Endothelial cell of hepatic sinusoid (primary cell): ENCODE measurements around the gene TBC1D4.

Experiments used
- in situ Hi-C: cut with HindIII; loops from 2 replicates; pipeline ENCODE4 v1.10.0; 2017; ENCODE audit warnings: low sequenced_read_pairs

The TBC1D4 gene

DNA sequence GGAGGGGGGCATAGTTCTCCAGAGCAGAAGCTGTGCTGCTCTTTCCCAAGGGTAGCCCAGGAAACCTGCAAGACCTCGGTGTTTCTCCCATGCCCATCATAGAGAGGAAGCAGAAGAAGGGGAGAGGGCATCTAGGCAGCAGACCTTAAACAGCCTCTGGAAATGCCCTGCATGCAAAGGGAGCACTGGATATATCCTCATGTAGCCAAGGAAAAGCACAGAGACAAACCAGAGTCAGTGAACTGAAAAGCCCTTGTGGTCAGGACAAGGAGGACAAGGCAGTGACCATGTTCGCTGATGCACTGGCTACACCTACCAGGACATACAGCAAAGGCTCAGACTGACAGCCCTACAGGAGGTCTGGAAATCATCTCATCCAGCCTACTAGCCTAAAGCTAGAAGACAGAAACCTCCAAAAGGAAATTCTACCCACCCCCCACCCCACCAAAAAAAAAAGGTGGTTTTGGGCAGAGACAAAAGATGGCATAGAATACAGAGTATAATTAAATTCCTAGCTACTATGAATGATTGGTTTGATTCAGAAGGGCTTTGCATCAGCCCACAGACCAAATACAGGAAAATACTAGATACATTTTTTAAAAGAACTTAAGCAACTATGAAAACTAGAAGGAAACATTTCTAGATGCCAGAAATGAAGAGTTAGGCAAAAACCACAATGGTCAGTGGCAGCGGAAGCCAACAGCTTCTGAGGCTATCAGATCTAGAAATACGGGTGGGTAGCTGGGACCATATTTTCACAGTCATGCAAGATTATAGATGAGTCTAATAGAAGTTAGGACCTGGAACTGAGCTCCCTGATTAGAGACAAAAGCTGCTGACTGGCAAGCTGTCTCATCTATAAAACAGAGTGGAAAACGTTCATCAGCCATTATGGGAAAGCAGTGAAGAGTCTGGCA lies 4.4 kb upstream of the TBC1D4 start:
- in situ Hi-C loops, result no loop called here

DNA sequence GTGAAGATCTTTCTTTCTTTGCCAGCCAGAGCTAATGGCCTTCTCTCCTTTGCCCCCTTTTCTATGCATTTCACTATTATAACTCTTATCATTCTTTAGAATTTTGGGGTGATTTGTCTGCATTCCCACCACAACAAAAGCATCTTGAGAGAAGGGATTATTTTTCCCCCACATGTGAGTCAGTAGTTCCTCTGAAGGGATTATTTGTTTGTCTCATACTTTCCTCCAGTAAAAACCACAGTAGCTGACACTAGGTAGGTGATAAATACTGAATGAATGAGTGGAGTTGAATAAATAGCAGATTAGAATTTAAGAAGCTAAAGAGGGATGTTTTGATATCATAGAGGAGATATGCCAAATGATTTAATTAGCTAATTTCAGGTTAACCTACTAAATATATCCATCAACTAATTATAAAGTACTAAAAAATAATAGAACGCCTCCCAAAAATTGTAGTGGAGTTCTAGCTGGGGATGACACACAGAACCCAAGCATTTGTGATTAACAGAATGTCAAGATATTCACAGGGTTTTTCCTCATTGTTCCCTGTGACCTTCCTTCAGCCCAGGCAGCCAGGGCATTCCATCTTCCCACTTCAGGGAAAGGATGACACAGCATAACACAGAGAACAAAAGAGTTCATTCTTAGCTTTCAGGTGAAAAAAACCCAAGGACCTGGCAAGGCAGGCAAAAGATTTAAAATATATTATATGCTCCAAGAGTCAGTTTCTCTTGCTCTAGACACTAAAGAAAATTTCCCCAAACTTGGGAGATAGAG lies 3.5 kb upstream of the TBC1D4 start:
- in situ Hi-C loops, result no loop called here

DNA sequence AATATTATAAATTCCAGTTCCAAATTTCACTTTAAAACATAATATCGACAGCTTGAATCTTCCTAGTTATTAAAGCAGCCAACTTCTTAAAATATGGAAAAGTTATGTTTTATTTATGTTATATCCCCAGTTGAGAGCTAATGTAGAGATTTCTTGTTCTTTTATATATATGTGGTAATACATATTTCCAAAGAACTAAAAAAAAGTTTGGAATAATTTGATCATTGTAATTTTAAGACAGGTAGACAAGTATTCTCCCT lies 781 bp upstream of the TBC1D4 start:
- in situ Hi-C loops, result loop anchor here (5.0 kb wide), 1 partner anchor 70 kb away; no protein-coding TSS in a partner anchor

DNA sequence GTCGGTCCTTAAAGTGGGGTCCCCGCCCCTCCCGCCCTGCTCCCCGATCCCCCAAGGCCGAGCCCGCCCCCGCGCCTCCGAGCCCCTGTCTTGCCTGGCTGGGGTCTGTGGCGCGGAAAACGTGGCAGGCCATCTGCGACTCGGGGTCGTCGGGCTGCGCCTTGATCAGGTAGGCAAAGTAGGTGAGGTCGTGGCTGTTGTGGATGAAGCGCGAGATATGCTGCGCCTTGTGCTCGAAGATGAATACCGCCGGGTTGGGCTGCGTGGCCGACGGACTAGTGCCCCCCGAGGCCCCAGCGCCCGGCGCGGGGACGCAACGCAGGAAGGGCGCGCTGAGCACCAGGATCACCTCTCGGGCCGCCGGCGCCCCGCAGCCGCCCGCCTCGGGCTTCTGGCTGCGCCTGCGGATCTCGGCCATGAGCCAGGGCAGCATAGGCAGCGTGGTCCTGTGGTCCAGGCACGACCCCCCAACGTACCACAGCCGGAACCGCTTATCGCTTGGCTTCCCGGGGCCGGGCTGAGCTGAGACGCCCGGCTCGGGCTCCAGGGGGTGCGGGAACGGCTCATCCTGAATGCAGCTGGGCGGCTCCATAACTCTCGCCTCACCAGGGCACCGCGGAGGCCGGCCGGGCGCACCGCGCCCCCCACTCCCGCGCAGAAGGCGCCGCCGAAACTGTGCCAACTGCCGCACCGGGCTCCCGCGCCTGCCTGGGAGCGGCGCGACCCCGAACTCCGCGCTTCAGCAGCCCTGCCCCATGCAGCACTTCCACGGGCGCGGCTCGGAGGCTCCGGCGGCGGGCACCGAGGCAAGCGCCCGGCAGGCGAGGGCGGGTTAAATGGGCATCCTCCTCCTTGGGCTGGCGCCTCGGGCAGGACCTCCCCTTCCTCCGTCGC lies 546 bp downstream of the TBC1D4 start:
- in situ Hi-C loops, result loop anchor here (5.0 kb wide), 1 partner anchor 71 kb away; no protein-coding TSS in a partner anchor

DNA sequence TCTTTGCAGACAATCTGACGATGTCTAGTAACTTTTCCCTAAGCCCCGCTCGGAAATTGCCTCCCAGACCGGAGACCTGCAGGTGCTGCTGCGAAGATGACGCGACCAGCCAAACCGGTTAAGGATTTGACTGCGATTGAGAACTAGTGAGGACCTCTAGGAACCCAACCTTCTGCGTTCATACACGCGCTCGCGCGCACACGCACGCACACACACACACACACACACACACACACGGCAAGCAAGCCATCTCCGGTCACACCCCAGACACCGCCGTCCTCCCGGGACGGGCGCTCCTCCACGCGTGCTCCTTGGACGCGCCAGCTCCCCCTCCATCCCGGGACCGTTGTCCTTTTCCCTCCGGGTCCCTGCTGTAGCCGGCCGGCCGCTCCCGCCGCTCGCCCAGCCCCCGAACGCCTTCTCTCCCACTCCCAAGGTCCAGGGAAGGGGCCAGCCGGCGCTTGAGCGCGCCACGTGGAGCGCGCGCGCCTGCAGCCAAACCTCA lies 1.2 kb downstream of the TBC1D4 start:
- in situ Hi-C loops, result loop anchor here (5.0 kb wide), 1 partner anchor 72 kb away; no protein-coding TSS in a partner anchor

DNA sequence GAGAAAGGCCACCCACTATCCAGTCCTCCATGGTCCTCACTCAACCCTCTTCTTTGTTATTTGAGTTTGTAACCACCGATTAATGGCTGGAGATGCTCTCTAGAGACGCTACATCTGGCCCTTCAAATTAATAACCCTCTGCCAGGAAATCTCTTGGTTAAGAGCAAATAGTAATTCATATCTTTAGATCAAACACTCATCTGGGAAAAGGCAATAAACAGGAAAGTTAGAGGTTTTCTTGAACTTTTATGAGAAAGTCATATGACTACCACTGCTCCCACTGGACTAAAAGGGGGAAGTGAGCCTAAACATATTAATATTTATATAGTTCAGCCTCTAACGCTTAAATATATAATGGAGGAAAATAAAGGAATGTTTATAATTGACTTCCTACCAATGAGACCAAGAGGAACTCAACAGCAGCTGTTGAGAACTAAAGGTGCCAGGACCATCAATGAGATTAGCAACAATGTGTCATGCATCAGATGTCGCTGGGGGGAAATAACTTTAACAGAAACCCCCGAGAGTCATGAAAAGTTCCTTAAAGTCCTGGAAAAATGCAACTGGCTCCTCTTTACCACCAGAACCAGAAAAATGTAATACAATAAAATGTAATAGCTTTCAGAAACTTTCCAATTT lies 2.7 kb downstream of the TBC1D4 start:
- in situ Hi-C loops, result no loop called here

DNA sequence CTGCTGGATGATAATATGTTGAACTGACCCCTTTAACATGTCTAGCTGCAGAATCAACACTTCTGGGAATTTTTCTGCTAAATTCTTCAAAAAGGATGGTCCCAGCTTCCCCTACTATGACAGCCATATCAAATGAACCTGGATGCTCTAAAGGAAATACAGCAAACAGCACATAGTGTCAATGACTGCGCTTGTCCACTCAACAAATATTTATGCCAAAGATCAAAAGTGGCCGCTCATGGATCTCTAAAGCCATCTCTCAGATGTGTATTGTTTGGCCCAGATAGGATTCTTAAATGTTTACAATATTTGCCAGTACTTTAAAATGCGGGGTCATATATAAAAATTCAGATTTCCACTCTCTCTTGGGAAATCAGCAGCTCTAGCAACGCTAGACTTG lies 3.3 kb downstream of the TBC1D4 start:
- in situ Hi-C loops, result no loop called here

DNA sequence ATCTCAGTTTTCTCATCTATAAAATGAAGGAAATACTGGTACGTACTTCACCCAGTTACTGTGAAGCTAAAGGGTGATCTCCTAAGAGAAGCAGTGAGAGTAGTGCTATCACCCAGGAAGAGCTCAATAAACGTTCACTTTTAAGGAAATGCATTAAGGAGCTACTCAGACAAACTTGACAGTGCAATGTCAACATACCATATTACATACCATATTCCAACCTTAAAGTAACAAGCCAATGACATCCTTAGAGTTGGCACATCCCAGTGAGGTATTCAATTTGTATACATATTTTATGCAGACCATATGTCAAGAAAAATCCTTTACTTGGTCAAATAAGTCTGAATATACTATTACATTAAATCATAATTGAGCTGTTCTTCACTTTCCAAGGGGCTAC lies 7.0 kb downstream of the TBC1D4 start:
- in situ Hi-C loops, result no loop called here

DNA sequence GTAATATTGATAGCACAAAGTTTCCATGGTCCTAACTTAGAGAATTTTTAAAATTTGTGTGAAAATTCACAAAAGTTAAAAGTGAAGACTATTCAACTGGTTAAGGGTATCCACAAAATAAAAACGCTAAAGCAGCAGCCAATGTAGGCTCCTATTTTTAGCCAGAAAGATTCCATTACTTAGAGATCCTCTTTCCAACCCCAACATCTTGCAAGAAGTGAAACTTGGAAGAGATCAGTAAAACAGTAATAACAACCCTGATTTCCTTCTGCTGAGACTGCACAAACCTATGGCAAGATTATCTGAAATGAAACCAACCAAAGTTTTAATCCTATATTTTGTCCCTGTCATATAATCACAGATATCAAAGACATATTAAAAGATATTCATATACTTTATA lies 8.5 kb downstream of the TBC1D4 start:
- in situ Hi-C loops, result no loop called here

DNA sequence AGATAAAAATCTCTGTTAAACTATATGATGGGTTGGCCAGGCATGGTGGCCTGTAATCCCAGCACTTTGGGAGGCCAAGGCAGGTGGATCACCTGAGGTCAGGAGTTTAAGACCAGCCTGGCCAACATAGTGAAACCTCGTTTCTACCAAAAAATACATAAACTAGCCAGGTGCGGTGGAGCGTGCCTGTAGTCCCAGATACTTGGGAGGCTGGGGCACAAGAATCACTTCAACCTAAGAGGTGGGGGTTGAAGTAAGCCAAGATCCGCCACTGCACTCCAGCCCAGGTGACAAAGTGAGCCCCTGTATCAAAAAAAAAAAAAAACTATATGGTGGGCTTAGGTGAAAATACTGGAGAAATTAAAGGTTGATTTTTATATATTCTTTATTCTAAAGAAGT lies 11.3 kb downstream of the TBC1D4 start:
- in situ Hi-C loops, result no loop called here

DNA sequence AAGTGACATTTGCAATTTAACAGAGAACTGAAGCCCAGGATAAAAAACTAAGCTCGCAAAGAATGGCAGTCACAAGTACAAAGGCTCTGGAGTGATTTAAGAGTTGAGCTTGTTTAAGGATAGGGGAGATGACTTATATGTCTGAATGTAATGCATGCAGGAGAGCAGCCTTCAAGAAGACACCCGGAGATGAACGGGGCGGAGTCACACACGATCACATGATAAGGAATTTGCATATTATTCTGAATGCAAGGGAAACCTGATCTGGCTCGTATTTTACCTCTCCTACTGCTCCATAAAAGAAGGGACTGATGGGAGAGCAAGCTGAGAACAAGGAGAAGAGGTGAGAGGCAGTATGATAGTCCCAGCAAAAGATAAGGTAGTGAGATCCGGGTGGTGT lies 12.9 kb downstream of the TBC1D4 start:
- in situ Hi-C loops, result no loop called here

DNA sequence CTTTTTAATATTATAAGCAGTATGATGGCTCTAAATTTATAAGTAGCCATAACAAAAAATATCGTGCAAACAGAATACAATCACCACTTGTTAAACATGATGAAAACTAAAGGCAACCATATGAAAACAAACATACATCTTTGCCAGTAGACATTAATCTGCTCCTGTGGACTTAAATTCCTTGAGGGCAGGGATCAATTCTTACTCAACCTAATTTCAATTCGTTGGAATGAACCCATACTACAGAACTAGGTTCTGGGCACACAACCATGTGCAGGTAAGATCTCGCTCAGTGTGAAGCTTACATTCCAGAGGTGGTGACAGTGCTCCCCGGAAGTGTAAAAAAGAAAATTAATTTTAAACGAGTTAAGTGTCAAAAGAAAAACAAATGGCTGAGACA lies 13.4 kb downstream of the TBC1D4 start:
- in situ Hi-C loops, result no loop called here

DNA sequence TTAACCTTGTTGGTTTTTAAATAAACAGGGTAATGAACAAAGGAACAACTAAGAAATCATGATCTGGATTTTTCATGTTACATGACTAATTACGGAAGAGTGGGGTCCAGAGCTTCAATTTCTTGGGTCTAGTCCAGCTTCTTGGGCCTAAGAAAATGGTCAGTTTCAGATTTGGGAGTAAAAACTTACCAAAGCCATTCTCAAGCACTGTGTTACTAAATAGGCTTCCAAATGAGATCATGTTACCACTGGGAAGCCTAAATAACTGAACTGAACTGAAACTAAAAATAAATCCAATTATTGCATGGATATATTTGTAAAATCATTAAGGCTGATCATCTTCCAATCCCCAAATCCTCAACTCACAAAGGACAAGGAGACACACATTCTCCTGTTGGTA lies 13.9 kb downstream of the TBC1D4 start:
- in situ Hi-C loops, result no loop called here

DNA sequence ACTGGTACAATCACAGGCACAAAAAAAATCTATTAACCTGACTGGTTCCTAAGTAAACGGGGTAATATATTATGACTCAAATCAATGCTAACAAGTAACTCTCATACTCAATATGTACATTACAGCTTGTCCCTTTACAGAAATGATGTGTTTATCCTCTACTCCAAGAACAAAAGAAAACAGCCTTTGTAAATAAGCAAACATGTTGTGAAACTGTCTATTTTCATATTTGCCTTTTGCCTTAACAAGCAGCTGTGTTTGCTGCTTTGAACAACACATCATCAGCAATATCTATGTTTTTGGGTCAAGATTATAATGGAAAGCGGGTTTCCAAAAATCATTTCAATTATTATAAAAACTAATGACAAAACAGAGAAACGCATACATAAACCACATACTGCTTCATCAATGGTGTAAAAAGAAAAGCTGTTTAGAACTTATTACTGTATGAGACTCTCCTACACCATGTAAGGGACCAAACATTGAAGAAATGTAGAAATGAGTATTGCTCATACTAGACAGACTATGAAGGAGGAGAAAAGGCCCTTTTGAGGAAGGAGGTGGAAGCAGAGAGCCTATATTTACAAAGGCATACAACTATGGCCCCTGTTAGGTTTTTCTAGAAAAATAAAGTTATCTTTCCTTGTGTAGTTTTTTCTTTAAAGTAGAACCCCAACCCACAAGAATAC lies 14.8 kb downstream of the TBC1D4 start:
- in situ Hi-C loops, result no loop called here

DNA sequence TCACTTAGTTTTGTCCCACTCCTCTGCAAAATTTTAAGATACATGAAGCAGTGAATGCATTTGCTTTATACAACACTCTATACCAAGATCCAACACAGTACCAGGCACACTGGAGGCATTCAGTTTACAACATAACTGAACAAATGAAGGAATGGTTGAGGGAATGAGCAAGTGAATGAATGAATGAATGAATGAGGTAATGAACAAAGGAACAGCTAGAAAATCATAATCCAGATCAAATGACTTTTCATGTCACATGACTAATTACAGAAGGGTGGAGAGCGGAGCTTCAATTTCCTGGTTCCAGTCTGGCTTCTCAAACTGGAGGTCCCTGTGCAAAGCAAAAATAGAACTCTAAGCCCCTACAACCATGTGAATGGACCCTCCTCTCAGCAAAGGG lies 16.7 kb downstream of the TBC1D4 start:
- in situ Hi-C loops, result no loop called here

DNA sequence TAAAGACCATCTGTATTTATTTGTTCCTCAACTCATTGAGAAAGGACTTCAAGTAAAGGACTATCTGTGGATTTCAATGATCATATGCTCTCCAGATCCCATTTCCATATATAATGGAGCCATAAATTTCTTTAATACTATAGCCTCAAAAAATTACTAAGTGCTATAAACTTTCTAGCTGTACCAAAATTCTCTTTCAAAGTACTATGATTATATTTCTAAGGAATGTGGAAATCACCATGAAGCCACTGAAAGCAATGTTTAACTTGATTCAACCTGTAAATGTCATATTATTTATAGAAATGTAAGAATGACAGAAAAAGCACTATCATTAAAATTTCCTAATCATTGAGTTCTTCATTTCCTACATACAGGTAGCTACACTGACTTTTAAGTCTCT lies 20.7 kb downstream of the TBC1D4 start:
- in situ Hi-C loops, result no loop called here

DNA sequence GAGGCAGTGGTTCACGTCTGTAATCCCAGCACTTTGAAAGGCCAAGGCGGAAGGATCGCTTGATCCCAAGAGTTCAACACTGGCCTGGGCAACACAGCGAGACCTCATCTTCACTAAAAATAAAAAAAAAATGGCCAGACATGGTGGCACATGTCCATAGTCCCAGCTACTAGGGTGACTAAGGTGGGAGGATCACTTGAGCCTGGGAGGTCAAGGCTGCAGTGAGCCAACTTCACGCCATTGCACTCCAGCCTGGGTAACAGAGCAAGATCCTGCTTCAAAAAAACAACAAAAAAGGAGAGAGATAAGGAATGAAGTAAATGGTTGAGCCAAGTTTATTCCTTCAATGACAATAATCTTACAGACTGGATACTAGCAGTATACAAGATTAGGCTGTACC lies 21.3 kb downstream of the TBC1D4 start:
- in situ Hi-C loops, result no loop called here

DNA sequence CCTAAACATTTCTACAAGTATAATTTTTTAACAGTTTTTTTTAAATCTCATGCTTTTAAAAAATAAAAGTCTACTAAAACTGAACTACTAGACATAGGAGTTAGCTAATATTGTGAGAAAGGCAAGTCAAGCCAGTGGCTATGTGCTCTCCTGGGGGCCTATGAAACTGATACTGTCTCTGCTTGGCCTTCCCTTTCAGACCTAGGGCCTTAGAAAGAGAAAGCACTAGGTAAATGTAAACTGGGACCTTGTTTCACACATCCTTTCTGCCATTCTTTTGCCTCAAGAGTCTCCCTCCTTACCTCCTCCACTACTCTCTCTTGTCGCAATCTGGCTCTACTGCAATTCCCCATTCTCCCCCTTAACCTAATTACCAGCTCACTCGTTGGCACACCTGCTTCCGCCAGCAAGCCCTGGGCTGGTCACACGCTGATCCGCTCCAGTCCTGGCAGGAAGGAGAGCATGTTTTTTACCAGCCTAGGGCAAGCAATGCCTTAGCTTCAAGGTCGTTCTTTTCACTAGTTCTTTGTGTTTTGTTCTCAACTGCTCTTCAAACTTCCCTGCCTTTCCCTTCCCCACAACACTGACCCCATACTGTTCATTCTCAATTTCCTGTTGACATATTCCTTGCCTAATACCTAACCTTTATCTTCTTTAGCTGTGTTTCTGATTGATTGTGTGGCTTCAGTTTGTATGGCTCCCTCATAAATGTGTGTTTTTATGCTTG lies 23.1 kb downstream of the TBC1D4 start:
- in situ Hi-C loops, result no loop called here

DNA sequence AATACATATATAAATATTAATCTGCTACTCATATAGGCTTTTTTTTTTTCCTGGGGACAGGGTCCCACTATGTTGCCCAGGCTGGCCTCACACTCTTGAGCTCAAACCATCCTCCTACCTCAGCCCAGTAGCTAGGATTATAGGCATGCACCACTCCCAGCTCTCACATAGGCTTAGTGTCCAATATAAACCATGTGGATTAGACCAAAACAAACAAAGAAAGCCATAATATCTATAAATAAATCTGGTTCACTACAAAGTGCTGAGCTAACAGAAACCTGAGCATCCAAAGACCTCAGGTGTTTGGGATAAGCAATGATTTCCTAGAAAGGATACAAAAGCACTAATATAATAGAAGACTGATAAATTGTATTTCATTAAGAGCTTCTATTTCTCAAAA lies 26.0 kb downstream of the TBC1D4 start:
- in situ Hi-C loops, result no loop called here
